ENCODE results near the gene NEURL4. TPM values are rescaled to one million over a fixed set of nuclear protein-coding genes. Genes with fewer than 3 reads are reported as not detected.

The NEURL4 gene
- total RNA-seq, 3 donors from 2014 or later (not counting 1 experiment from before 2014, with no cell fraction given) = 48.9 to 57.9 (median 51.4) TPM

DNA sequence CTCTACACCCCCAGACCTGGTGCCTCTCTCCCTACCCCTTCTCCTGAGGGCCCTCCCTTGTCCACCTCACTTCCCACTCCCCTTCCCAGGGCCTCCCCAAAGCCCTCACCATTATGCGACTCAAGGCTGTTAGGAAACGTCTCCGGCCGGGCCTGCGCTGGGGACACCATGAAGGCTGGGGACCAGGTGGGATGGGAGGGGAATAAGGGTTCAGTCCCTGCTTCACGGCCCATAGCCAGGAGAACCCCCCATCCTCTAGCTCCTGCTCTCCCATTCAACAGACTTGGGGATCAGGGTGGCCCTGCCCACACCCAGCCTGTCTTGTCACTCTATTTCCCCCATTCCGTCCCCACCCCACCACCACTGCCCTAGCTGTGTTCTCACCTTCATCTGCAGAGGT is 2.1 kb downstream of the NEURL4 start:
- TF ChIP-seq, protein P1, sequence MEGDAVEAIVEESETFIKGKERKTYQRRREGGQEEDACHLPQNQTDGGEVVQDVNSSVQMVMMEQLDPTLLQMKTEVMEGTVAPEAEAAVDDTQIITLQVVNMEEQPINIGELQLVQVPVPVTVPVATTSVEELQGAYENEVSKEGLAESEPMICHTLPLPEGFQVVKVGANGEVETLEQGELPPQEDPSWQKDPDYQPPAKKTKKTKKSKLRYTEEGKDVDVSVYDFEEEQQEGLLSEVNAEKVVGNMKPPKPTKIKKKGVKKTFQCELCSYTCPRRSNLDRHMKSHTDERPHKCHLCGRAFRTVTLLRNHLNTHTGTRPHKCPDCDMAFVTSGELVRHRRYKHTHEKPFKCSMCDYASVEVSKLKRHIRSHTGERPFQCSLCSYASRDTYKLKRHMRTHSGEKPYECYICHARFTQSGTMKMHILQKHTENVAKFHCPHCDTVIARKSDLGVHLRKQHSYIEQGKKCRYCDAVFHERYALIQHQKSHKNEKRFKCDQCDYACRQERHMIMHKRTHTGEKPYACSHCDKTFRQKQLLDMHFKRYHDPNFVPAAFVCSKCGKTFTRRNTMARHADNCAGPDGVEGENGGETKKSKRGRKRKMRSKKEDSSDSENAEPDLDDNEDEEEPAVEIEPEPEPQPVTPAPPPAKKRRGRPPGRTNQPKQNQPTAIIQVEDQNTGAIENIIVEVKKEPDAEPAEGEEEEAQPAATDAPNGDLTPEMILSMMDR (IDR thresholded peaks at IDR 0.05) = no peak
- peak overlapping the region in 1 of 2 donors; percentile 62 for H3K27ac Mint-ChIP-seq
- no peak for ATAC-seq
- H3K36me3 Mint-ChIP-seq = no peaks in the 10 kb centered on the region
- H3K27me3 ChIP-seq (ENCODE audit: control insufficient read depth, insufficient read depth, low read length) = no peaks in the 10 kb centered on the region
- peaks cover 24% of the 10 kb centered on the region for H3K36me3 ChIP-seq (ENCODE audit: control insufficient read depth, insufficient read depth, low read length)
- H3K4me1 ChIP-seq (ENCODE audit: control insufficient read depth, insufficient read depth, low read length) = peaks cover 31% of the 10 kb centered on the region
- no peaks in the 10 kb centered on the region for H3K27me3 Mint-ChIP-seq (ENCODE audit: low read depth in 2 of 2)
- H3K4me3 Mint-ChIP-seq = no peak overlapping the region
- no peaks in the 10 kb centered on the region for H3K9me3 Mint-ChIP-seq
- no peak for DNase-seq
- no peak overlapping the region for H3K27ac ChIP-seq (ENCODE audit: low read length)
- 100% methylated on average over 1 of the region's 7 CpGs for WGBS (ENCODE audit: insufficient coverage)
- H3K9me3 ChIP-seq (ENCODE audit: control insufficient read depth, insufficient read depth, low read length) = no peaks in the 10 kb centered on the region
- H3K4me1 Mint-ChIP-seq = peaks cover 21 to 40% of the 10 kb centered on the region in 2 donors
- no peak overlapping the region for H3K4me3 ChIP-seq (ENCODE audit: low read length)
- intact Hi-C loops (cut with micrococcal nuclease) = no loop called here

DNA sequence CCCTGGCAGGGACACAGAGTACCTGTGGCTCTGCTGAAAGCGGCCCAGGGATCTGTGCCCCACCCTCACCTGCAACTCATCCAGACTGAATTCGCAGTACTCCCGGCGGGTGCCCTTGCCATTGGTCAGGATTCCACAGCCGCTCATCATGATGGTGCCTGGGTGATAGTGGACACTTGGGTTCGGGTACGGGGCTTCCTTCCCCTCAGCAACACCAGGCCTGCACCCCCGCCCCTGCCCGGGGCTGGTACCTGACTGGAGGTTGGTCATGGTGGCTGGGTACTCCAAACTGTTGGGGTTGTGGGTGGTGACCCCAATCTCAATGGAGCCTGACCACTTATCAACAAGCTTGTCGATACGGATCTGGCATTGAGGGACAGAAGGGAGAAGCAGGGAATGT is 2.9 kb downstream of the NEURL4 start:
- Histone ChIP-seq H3K27ac (ENCODE audit: low read length) (no peak overlapping the region), H3K4me3 (ENCODE audit: low read length) (no peak overlapping the region), H3K9me3 (ENCODE audit: control insufficient read depth, insufficient read depth, low read length) (no peaks in the 10 kb centered on the region), H3K36me3 (ENCODE audit: control insufficient read depth, insufficient read depth, low read length) (peaks cover 33% of the 10 kb centered on the region), H3K27me3 (ENCODE audit: control insufficient read depth, insufficient read depth, low read length) (no peaks in the 10 kb centered on the region), H3K4me1 (ENCODE audit: control insufficient read depth, insufficient read depth, low read length) (peaks cover 27% of the 10 kb centered on the region)
- no peaks in the 10 kb centered on the region for H3K27me3 Mint-ChIP-seq (ENCODE audit: low read depth in 2 of 2)
- 94% methylated on average over 11 of the region's 11 CpGs for WGBS (ENCODE audit: insufficient coverage)
- H3K36me3 Mint-ChIP-seq = no peaks in the 10 kb centered on the region
- TF ChIP-seq, protein P1 (IDR thresholded peaks at IDR 0.05) = no peak
- intact Hi-C loops (cut with micrococcal nuclease) = no loop called here
- H3K4me1 Mint-ChIP-seq = peaks cover 21 to 40% of the 10 kb centered on the region in 2 donors
- DNase-seq = no peak
- no peaks in the 10 kb centered on the region for H3K9me3 Mint-ChIP-seq
- no peak overlapping the region for H3K27ac Mint-ChIP-seq
- ATAC-seq = no peak
- H3K4me3 Mint-ChIP-seq = no peak overlapping the region

DNA sequence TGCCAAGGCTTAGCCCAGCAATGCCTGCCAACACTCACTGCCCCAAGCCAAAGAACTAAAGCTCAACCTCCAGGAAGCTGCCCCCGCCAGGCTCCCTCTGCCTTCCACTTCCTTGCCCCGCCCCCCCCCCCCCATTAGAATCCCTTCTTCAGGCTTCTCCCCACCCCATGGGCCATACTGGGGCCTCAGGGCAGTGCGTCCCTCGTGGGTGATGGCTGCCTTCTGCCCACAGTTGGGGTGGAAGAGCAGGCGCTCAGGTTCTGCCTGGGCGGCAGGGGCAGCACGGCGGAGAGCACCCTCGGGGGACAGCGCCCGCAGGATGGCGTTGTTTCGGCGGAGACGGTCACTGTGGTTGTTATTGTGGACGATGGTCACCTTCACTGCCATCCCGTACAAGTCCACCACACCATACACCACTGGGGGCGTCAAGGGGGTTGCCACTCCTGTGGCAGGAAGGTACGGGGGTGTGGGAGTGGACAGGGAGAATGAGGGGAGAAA is 4.1 kb downstream of the NEURL4 start:
- Mint-ChIP-seq H3K27ac (no peak overlapping the region), H3K4me1 (peaks cover 19 to 32% of the 10 kb centered on the region in 2 donors), H3K36me3 (no peaks in the 10 kb centered on the region), H3K4me3 (no peak overlapping the region), H3K9me3 (no peaks in the 10 kb centered on the region), H3K27me3 (ENCODE audit: low read depth in 2 of 2) (no peaks in the 10 kb centered on the region)
- Histone ChIP-seq H3K27ac (ENCODE audit: low read length) (no peak overlapping the region), H3K27me3 (ENCODE audit: control insufficient read depth, insufficient read depth, low read length) (no peaks in the 10 kb centered on the region), H3K4me3 (ENCODE audit: low read length) (no peak overlapping the region), H3K4me1 (ENCODE audit: control insufficient read depth, insufficient read depth, low read length) (peaks cover 19% of the 10 kb centered on the region), H3K9me3 (ENCODE audit: control insufficient read depth, insufficient read depth, low read length) (no peaks in the 10 kb centered on the region), H3K36me3 (ENCODE audit: control insufficient read depth, insufficient read depth, low read length) (peaks cover 43% of the 10 kb centered on the region)
- ATAC-seq (no peak), DNase-seq (no peak)
- 98% methylated on average over 9 of the region's 19 CpGs for WGBS (ENCODE audit: insufficient coverage)
- TF ChIP-seq, protein P1 (IDR thresholded peaks at IDR 0.05) = no peak
- intact Hi-C loops (cut with micrococcal nuclease) = no loop called here

DNA sequence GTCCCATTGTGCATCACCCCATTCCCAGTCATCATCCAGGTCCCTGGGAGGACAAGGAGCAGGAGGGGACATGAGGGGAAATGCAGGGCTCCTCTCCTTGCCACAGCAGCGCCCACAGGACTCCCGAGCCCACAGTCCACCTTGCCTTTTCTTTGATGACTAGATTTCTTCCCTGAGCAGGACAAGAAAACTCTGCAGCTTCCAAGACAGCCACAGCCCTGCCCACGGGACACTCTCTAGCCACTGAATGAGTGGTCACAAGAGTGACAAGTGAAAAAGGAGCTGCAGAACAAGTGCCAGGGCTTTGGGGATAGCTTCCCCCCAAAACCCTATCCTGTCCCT is 4.7 kb downstream of the NEURL4 start:
- H3K27ac Mint-ChIP-seq = no peak overlapping the region
- Histone ChIP-seq H3K27me3 (ENCODE audit: control insufficient read depth, insufficient read depth, low read length) (no peaks in the 10 kb centered on the region), H3K36me3 (ENCODE audit: control insufficient read depth, insufficient read depth, low read length) (peaks cover 43% of the 10 kb centered on the region), H3K27ac (ENCODE audit: low read length) (no peak overlapping the region), H3K4me3 (ENCODE audit: low read length) (no peak overlapping the region), H3K4me1 (ENCODE audit: control insufficient read depth, insufficient read depth, low read length) (peaks cover 14% of the 10 kb centered on the region), H3K9me3 (ENCODE audit: control insufficient read depth, insufficient read depth, low read length) (no peaks in the 10 kb centered on the region)
- no peak for ATAC-seq
- intact Hi-C loops (cut with micrococcal nuclease) = no loop called here
- peaks cover 13 to 26% of the 10 kb centered on the region in 2 donors for H3K4me1 Mint-ChIP-seq
- H3K4me3 Mint-ChIP-seq = no peak overlapping the region
- no peaks in the 10 kb centered on the region for H3K9me3 Mint-ChIP-seq
- DNase-seq = no peak
- H3K27me3 Mint-ChIP-seq (ENCODE audit: low read depth in 2 of 2) = no peaks in the 10 kb centered on the region
- TF ChIP-seq, protein P1 (IDR thresholded peaks at IDR 0.05) = peak; percentile 32
- WGBS (ENCODE audit: insufficient coverage) = 85% methylated on average over 3 of the region's 3 CpGs
- no peaks in the 10 kb centered on the region for H3K36me3 Mint-ChIP-seq
